Stimulated activated CD8-positive, alpha-beta memory T cell treated with anti-CD3 and anti-CD28 coated beads, Interleukin-12 subunit alpha, Interleukin-12 subunit beta, amount 100 ng/mL, for 1 hour (primary cell): ENCODE results near the gene LRRIQ4.
A peak's percentile ranks its signal among the peaks of the same experiment; 100 is the strongest.

Source experiments
- DNase-seq: peaks from one replicate; pipeline ENCODE4 v3.0.0-alpha.2; 2020; ENCODE audit warnings: low read depth

LRRIQ4 gene

DNA sequence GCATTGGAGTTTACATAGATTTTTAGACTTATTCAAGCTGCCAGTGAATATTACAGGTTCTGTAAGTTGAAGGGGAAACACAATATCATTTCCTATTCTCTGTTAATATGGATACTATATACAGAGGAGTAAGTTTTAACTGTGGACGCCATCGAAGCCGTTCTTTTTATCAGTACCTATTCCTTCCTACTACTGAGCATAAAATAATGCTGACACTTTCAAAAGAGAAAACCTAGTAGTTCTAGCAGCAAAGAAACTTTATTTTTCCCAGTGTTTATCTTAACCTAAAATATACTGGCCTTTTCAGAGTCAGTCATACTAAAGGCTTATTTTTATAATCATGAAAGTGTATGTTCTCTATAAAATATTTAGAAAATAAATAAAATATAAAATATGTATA lies 42.8 kb downstream of the LRRIQ4 start:
- no peak for DNase-seq

DNA sequence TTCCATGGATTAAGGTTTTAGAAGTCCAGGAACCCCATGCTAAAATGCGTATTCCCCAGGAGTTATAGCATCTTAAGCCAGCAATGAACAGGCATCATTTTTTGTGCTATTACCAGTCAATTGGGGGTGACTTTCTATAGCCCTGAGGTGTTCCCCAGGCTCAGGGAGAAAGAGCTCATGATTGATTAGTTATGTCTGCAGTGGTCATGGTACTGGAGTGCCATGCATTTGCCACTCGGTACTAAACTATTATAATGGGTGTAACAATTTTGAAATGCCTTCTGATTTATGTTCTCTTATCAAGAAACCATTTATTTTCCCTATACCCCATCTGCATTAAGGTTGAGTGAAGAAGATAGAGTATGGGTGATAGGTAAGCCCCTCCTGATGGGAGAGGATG lies 45.1 kb downstream of the LRRIQ4 start:
- no peak for DNase-seq

DNA sequence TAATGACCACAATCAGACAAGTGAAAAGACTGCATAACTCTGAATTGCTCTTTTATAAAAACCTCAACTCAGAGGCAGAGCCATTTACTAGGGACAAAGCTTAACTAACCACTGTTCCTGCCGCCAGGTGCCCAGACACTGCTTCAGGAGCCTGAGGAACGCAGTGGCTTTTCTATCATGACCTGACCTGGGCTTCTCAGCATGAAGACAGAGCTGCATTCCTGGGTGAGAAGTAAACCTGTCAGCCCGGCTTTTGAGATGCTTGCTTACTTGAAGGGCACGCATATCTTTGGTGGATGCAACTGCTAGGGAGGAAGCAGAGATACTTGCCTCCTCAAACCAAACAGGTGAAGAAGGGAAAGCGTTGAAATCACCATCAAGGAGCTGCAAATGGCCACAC lies 49.2 kb downstream of the LRRIQ4 start:
- no peak for DNase-seq

DNA sequence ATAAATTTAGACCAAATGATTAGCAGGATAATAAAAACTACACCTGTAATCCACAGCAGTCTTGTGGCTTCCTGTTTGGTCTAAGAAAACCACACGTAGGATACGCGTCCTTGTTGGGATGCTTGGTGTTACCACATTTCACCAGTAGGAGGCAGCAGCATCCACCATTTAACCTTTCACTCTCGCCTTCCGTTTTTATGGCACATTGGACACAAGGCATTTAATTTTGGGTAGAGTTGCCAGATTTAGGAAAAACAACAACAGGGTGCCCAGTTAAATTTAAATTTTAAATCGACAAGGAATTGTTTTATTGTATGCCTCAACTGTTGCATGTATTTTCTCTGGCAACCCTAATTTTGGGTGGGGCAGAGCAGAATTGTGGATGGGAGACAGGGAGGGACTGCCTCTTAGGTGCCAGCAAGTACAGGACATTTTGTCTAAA lies 50.8 kb downstream of the LRRIQ4 start:
- DNase-seq = peak; percentile 32

DNA sequence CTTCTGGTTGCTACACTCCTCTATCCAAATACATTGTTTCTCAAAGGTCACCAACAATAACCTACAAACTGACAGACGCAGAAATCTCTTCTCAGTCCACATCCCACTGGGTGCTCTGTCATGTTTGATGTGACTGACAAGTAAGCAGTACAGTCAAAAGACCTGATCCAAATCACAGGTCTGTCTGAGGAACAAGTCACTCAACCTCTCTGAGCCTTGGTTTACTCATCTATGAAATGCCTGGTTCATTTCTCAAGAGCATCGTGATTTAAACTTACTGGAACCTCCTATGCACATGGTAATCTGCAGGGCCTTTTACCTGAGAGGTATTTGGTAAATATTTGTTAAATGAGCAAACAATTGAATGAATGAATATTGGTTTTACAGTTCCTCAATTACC lies 51.6 kb downstream of the LRRIQ4 start:
- DNase-seq = no peak

DNA sequence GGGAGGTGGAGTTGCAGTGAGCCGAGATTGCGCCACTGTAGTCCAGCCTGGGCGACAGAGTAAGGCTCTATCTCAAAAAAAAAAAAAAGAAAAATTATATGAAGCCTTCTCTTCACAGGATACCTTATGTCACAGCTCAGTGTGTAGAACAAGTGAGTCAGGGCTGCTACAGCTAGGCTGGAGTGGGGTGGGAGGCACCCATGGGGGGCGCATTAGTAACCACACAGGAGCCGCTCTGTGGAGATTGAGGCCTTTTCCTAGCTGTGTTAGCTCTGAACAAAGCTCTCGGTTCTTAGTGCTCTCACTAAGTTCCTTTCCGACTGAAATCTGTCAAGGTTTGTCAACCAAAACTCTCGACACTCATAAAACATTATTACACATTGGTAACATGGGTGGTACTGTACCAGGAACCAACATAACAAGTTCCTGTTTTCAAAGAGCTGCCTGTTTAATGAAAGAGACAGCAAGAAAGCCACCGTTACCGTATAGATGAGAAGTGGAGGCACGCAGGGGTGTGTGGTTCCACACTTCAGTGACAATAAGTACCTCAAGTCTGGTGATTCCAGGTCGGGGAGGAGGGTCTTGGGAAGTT lies 52.6 kb downstream of the LRRIQ4 start:
- no peak for DNase-seq

DNA sequence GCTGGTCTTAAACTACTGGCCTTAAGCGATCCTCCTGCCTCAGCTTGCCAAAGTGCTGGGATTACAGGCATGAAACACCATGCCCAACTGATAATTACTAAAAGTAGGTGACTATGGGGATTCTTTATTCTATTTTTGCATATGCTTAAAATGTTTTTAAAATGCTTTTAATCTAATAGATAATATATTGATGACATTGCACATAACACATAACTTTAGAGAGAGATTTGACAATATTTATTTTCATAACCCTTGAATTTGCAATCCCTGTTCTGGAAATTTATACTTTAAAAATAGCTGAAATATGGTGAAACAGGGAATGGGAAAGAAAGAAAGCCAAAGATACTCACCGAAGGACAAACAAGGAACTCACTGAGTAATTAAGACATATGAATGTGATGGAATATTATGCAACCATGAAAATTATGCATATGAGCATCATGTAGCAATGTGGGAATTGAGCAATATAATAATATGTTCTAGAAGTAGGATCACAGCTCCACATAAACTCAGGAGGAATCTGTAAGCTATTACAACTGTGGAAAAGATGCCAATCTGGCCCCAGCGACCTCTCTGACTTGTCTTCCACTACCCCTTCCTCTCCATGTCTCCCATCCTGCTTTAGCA lies 55.0 kb downstream of the LRRIQ4 start:
- no peak for DNase-seq

DNA sequence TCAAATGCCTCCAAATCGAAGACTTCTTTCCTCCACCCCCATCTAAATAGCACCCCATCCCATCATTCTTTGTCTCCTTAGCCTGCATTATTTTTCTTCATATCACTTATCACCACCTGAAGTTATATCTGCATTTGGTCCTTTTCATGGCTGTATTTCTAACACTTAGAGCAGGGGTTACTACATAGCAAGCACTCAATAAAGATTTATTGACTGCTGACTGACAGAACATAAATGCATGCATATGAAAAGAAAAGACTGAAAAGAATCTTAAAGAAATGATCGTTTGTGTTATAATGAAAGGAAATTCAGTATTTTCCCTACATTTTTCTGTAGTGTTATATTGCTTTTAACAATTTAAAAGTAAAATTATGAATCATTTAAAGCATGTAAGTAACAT lies 55.7 kb downstream of the LRRIQ4 start:
- DNase-seq = no peak

DNA sequence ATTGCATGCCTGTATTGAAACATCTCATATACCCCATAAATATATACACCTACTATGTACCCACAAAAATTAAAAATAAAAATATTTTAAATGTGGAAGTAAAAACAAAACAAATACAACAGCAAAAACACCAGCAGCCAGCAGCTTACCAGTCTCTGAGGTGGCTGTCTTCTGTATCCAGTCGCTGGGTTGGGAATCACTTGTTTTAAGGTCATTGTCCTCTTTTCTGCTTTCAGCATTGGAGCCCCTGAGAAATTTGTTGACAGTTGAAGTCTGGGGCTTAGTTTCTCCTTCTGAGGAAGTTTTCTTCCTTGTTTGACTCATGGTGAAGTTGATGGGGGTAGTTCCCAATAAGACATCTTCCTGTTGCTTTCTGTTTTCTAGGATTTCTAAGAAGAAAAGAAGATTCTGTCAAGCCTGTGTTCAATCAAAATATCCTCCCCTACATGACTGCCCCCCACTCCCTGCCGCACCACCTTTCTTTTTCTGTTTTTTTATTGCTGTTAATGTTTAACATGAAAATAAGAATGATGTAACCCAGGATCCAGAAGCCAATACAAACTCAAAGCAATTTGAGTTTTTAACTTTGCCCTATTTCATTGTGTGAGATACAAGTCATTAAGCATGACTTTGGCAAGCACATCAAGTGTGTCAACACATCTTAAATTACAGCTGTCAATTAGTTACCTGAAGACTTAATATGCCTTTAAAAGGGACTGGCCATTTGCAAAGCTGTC lies 57.0 kb downstream of the LRRIQ4 start, which contains the start of gene LRRC31:
Gene LRRC31, minus strand, starts transcription at position 452 of the 737 bp plus-strand sequence. Its CDS starts 128 bp downstream, at position 324.
- DNase-seq = no peak

DNA sequence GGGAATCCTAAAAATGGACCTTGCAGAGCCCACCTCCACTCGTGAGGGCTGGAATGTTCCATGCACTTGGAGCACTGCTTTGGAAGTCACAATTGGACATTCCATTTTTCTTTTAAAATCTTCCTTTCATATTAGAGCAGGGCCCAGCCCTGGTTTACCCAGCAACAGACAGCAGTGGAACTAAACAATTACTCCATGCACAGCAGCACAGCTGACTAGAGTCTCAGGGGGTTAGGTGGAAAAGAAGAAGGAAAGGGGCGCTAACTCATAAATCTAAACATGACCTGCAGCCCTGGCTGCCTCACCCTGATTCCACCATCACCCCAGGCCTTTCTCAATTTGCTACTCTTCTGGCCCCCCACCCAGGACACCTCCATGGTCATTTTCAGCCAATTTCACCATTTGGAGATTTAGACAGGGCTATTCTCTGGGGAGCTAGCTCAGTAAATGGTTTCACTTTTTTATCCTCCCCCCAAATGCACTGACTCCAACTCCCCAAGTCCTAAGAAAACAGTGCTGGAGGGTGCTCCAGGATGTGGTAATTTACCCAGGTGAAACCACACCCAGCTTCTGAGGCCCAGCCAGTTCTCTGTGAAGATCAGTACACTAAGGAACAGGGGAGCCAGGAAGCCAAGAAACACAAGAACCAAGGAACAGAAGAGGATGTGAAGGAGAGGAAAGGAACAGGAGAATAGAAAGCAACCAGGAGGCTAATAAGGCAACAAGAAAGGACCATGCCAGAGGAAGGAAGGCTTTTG lies 58.6 kb downstream of the LRRIQ4 start:
- no peak for DNase-seq

DNA sequence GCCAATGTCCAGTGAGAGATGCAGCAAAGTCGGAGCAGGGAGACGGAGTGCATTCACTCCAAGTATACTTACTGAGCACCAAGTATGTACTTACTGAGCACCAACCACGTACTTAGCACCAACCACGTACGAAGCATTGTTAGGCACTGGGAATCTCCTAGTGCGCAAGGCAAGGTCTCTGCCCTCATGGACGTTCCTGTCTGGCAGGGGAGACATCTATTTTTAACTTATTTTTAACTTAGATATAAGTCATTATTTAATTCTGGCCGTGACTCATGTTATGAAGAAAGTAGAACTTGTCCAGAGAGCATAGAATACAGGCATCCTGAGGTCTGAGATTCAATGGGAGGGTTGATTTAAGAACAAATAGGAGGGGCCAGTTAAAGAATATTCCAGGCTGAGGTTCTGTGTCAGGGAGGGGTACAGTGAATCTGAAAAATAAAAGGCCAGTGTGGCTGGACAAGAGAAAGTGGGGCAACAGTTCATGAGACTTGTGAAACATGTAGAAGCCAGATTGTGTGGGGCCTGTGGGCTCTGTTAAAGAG lies 66.4 kb downstream of the LRRIQ4 start:
- no peak for DNase-seq

DNA sequence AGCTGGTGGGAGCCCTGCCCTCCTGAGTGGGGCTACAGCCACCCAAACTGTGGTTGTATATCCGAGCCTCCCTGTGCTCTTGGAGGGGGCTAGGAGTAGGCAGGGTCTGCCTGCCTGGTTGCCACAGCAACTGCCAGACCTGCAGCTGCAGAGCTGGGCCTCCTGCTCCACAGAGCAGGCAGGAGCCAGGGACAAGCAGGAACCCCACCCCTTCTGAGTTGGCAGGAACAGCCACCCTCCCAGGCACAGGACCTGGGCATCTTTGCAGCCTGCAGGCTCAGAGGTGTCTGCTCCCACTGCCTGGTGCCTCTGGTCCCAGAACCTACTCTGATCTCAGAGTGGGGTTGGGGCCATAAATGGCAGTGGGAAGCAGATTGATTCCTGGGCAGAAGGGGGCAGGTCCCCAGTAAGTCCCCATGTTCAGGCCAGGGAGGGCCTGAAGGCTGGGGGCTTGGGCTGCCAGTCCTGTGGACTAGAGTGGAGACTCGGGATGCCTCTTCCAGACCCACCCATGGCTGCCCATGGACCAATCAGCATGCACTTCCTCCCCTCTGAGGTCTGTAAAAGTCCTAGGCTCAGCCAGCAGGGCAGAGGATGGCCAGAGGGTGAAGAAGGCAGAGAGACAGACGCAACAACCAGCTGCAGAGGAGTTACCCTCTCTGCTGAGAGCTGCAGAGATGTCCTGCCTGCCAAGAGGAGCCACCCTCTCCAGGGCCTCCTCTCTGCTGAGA lies 67.3 kb downstream of the LRRIQ4 start:
- DNase-seq = no peak

DNA sequence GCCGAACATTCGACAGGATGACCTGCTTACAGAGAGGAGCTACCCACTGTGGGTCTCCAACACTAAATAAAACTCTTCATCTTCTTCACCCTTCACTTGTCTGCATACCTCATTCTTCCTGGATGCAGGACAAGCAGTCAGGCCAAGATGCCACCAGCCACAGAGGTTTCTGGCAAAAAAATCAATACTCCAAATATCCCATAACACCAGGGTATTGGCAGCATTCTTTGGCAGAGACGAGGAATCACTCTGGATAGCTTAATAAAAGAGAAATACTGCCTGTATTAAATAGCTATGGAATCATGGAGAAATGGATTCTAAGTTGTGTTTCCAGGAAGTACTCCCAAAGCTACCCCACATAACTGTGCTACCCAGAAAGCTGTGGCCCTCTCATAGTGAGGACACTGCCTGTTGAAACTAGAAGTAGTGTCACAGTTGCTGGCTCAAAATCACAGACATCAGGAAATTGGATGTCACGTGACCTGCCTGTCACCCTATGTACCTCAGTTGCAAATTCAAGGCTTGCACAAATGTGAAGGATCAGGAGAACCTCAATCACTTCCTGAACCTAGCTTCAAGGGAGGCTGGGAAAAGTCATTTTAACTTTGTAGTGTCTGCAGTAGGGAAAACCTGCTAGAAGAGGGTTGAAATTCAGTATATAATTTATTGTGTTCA lies 68.0 kb downstream of the LRRIQ4 start:
- DNase-seq = no peak

DNA sequence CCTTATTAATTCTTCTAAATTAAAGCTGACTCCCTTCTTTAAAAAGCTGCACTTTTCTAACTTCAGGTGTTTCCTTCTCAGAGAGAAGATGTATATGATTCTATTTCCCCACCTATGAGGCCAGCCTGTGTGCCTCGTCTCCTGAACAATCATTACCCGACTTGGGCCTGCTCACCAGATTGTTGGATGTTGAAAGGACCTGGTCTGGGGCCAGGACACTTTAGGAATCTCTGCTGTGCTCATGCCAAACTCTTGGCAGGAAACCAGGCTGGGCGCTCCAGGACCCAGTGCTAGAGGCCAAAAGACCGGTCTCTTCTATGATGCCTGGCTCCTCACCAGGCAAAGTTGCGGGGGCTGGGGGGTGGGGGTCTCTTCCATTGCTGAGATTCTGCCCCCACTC lies 74.0 kb downstream of the LRRIQ4 start:
- no peak for DNase-seq
